GM19467 (cell line): ENCODE results near the gene CABCOCO1.
A peak's percentile ranks its signal among the peaks of the same experiment; 100 is the strongest.

Source experiments
- ATAC-seq: cut with Tn5 transposase; IDR thresholded peaks from one replicate; pipeline ENCODE4 v1.9.1; 2021; ENCODE audit warnings: mild to moderate bottlenecking, moderate library complexity; ENCODE audit not compliant: unreplicated experiment

Gene CABCOCO1

GRCh38 chr10:61779950-61780659 lies 117.4 kb downstream of the CABCOCO1 start:
- ATAC-seq, result no peak

GRCh38 chr10:61780732-61781131 lies 118.0 kb downstream of the CABCOCO1 start:
- ATAC-seq, result no peak

DNA sequence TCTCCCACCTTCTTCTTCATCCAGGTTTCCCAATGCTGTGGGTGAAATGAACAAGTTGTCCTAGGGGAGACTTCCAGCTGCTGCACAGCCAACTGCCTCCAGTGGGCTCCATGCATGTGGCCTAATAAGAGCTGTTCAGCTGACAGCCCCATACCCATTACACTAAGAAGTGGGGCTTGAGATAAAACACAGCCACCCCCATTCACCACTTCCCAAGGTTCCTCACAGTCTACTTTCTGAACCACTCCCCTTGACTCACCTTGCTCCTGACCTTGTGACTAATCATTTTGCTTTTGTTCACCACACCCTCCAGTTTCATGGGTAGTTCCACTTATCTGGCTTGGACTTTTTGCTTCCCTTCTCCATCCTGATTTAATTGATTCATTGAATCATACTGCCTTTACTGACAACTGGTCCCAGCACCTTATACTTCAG lies 119.3 kb downstream of the CABCOCO1 start:
- ATAC-seq, result no peak

DNA sequence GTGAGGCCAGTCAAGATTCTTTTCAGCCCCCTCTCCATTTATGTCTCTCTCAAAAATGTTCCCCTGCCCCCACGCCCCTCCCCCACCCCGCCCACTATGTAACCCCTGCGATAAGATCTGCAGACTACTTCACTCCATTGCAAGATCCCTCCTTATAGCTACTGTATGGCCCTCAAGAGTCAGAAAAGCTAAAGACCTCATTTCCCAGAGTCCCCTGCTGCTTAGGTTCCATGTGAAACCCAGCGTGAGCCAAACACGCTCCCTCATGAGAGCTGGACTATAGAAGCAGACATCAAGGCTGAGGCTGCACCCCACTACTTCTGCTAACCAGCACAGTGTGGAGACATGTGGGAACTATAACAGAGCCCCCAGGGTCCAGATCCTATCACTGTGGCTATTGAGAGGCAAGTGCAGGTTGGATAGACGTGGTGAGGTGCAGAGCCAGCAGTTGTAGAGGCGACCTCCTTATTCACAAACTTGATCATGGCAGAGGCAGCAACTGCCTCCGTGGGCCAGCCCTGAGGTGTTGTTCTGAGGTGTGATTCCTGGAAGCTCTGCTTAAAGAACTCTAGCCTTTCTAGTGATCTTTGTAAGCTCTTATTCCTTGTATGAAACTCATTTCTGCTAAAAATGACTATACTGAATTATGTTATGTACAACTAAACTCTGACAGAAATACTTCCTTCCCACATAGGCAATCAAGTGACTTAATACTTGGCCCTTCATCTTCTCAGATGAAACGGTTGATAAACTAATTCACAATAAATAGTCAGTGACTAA lies 121.8 kb downstream of the CABCOCO1 start:
- ATAC-seq, result no peak

GRCh38 chr10:61785473-61786105 lies 122.9 kb downstream of the CABCOCO1 start:
- ATAC-seq, result no peak

GRCh38 chr10:61786728-61787127 lies 124.0 kb downstream of the CABCOCO1 start:
- ATAC-seq, result peak; percentile 96

DNA sequence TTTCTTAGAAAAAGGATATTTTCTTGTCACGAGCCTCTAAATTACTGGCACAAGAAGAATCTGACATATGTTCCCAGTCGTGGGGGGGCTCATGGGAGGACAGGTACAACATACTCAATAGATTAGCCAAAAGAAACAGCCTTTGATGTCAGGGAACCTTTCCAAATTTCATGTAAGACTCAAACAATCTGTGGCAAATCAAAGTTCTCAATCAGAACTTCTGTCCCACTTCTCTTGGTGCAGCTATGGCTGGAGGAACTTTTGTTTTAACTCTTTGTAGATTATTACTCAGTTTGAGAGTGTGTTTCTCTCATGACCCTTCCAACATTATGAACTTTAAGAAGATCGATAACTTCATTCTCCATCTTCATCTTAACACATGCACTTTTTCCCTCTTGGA lies 124.4 kb downstream of the CABCOCO1 start:
- ATAC-seq, result no peak

GRCh38 chr10:61789031-61789430 lies 126.3 kb downstream of the CABCOCO1 start:
- ATAC-seq, result no peak

GRCh38 chr10:61791216-61791615 lies 128.5 kb downstream of the CABCOCO1 start:
- no peak for ATAC-seq

GRCh38 chr10:61792097-61792716 lies 129.5 kb downstream of the CABCOCO1 start:
- ATAC-seq, result no peak

DNA sequence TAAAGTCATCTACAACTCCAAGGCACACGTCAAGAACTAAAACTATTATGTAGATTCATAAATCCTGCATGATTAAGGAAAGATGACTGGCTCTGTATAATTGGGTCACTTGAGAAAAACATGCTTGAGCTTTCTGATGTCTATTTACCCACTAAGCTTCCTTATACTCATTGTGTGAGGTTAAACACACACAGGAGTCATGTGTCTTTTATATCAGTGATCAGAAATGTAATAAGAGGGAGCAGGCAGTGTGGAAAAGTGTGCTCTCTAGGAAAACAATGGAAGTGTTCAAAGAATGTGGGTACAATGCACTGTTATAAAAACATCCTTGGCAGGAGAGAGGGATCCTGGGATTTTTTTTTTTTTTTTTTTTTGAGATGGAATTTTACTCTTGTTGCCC lies 130.2 kb downstream of the CABCOCO1 start:
- no peak for ATAC-seq

DNA sequence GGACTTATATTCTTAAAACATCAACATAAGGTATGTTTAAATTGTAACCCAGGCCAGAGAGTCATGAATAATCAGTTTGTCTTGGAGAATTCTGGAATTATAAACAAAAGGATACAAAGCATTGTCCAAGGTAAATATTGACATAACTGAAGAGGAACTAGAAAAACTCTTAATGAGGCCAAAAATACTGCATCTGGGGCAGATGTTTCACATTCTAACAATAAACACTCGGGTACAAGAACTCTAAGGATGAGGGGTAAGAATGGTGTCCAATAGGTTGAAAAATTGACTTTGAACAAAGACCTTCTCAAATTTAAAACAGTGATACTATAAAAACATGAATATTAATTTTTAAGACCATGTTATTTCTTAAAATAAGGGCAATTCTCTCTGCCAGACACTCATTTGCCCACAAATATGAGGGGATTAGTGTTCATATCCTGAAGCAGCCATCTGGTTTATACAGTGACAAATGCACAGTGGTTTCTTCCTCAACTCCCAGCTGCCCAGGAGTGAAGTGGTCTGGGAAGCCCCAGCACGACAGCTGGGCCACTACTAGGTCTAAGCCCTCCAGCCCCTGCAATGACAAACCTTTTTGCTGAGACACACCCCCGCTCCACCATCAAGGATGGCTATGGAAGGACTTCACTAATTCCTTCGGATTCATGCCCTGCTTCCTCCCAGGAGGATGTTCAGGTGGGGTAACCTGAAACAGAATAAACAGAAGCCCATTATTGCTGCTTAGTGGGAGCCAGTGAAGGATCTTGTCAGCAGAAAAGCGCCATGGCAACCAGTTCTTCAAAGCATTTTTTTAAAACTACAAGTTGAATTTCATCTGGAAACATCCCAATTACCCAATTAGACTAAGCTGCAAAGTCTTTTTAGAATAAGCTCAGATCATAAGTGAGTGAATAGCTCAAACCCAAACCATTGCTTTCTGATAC lies 131.3 kb downstream of the CABCOCO1 start:
- no peak for ATAC-seq

DNA sequence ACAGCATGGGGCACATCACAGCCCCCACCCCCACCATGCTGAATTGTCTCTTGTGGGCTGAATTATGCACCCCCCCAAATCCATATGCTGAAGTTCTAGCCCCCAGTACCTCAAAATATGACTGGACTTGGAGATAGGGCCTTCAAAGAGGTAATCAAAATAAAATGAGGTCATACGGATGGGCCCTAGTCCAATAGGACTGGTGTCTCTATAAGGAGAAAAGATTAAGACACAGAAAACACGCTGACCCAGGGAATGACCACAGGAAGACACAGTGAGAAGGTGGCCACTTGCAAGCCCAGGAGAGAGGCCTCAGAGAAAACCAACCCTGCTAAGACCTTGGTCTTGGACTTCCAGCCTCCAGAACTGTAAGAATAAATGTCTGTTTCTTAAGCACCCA lies 132.4 kb downstream of the CABCOCO1 start:
- no peak for ATAC-seq

GRCh38 chr10:61795551-61795950 lies 132.8 kb downstream of the CABCOCO1 start:
- ATAC-seq, result no peak

- no peak for ATAC-seq
Observed at GRCh38 chr10:61796785-61797184, 134.1 kb downstream of the CABCOCO1 start.

- no peak for ATAC-seq
Observed at GRCh38 chr10:61797304-61798153, 134.8 kb downstream of the CABCOCO1 start.

GRCh38 chr10:61798713-61799112 lies 136.0 kb downstream of the CABCOCO1 start:
- no peak for ATAC-seq

DNA sequence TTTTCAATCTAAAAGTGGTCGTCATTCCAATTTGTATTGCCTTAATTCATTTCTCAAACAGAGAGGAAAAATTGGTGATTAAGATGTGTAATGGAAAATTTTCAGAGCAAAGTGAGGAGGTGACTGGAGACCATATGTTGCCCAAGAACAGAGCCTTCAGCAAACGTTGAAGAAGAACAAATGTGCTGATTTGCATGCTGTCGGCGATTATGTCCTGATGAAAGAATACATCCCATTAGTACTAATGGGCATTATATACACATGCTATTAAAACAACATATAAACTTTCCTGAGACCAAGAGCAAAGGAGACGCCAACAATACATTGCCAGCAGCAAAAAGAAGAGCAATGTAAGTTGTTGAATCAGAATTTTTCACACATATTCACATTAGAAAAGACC lies 138.8 kb downstream of the CABCOCO1 start:
- ATAC-seq, result no peak

DNA sequence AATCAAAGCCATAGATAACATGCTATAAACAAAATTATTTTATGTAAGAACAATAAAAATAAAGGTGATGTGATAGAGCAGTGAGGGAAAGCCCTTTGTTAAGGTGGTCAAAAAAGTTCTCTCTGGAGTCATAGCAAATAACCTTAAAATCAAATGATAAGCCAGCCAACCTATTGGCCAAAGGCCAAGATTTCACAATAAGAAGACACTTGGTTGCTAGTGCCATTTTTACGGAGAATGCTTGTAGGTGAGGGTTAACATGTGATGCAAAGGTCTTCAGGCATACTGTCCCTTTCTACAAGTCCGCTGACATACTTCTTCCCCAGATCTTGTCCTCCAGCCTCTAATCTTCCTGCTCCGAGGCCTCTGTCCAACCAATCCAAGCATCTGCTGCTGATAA lies 140.5 kb downstream of the CABCOCO1 start:
- no peak for ATAC-seq
